Thoracic aorta (tissue), 2 donors: Measurements from ENCODE around the gene ZNF770. TPM values are rescaled to one million over a fixed set of nuclear protein-coding genes. Genes with fewer than 3 reads are reported as not detected.

ENCODE experiments used
- total RNA-seq, 2 donors: library from RNA; depleted of rRNA; stranded (reverse); fragments of >200 nt; gene quantifications; one replicate each; pipeline versions ENCODE4 v1.1.0 to v1.2.3, GENCODE V29; 2016

Gene ZNF770
- total RNA-seq, 2 donors from 2014 or later, result 13.7 to 31.4 TPM

Other genes starting within 250 kb of the ZNF770 start
- gene GJD2, start 233.3 kb downstream of the ZNF770 start, total RNA-seq, result not detected
- gene ACTC1, start 192.7 kb downstream of the ZNF770 start, total RNA-seq, result 100 to 1,000 TPM in 1 of 2 donors, 10 to 100 TPM in 1; 47.7 to 125 TPM
- 10 to 100 TPM; 19.6 to 37.0 TPM for gene AQR, start 18.5 kb downstream of the ZNF770 start, total RNA-seq
- under 1 TPM in 1 of 2 donors, not detected in 1; 0.81 TPM for gene NANOGP8, start 97.0 kb upstream of the ZNF770 start, total RNA-seq